Epithelial cell of alveolus of lung (primary cell): Measurements from ENCODE around the gene CNTROB. TPM values are rescaled to one million over a fixed set of nuclear protein-coding genes. Genes with fewer than 3 reads are reported as not detected.

Source experiments
- total RNA-seq: library from RNA; depleted of rRNA; stranded (reverse); fragments of >200 nt; gene quantifications from 2 replicates; pipeline ENCODE4 v1.2.1, GENCODE V29; 2015

CNTROB gene
- total RNA-seq = 14.1 and 15.3 TPM in 2 replicates

GRCh38 chr17:7931709-7932482 lies at the start of gene CNTROB, which contains the start of gene TRAPPC1:
CNTROB (plus strand) TSS chr17:7932206; CDS start chr17:7933080, 874 bp downstream.
TRAPPC1 (minus strand) TSS chr17:7931946; CDS start chr17:7931829, 117 bp downstream.

GRCh38 chr17:7888184-7888920 lies 43.7 kb upstream of the CNTROB start, which contains the start of gene CHD3:
CHD3 (plus strand) TSS chr17:7888789; CDS start chr17:7889001, 212 bp downstream.

GRCh38 chr17:7915611-7916384 lies 16.2 kb upstream of the CNTROB start, which contains the start of gene RNF227:
RNF227 (minus strand) TSS chr17:7916289; CDS start chr17:7916195, 94 bp downstream.

GRCh38 chr17:7929158-7930023 lies 2.6 kb upstream of the CNTROB start, which contains the start of gene KCNAB3:
KCNAB3 (minus strand) TSS chr17:7929856; CDS start chr17:7929435, 421 bp downstream.

Other genes starting within 250 kb of the CNTROB start
- 55.3 and 73.2 TPM in 2 replicates for gene TP53, start 244.7 kb upstream of the CNTROB start, total RNA-seq
- 6.7 and 14.0 TPM in 2 replicates for gene WRAP53, start 243.7 kb upstream of the CNTROB start, total RNA-seq
- 1.6 and 8.7 TPM in 2 replicates for gene EFNB3, start 227.0 kb upstream of the CNTROB start, total RNA-seq
- under 0.01 and 0.16 TPM in 2 replicates for gene DNAH2, start 214.5 kb upstream of the CNTROB start, total RNA-seq
- gene KDM6B, start 98.0 kb upstream of the CNTROB start, total RNA-seq = 3.6 and 12.4 TPM in 2 replicates
- 1.9 and 3.3 TPM in 2 replicates for gene TMEM88, start 77.1 kb upstream of the CNTROB start, total RNA-seq
- gene NAA38, start 74.6 kb upstream of the CNTROB start, total RNA-seq = 41.8 and 83.4 TPM in 2 replicates
- gene CYB5D1, start 74.2 kb upstream of the CNTROB start, total RNA-seq = 2.8 and 6.5 TPM in 2 replicates
- gene CHD3, start 43.4 kb upstream of the CNTROB start, total RNA-seq = 63.2 and 81.6 TPM in 2 replicates
- gene RNF227, start 15.9 kb upstream of the CNTROB start, total RNA-seq = 2.4 and 4.5 TPM in 2 replicates
- gene KCNAB3, start 2.4 kb upstream of the CNTROB start, total RNA-seq = 0.78 and 2.2 TPM in 2 replicates
- gene TRAPPC1, start 260 bp upstream of the CNTROB start, total RNA-seq = 51.3 and 66.3 TPM in 2 replicates
- under 0.01 TPM in 1 of 2 replicates, not detected in the other for gene GUCY2D, start 70.4 kb downstream of the CNTROB start, total RNA-seq
- 0.80 and 0.91 TPM in 2 replicates for gene ALOX15B, start 106.9 kb downstream of the CNTROB start, total RNA-seq
- not detected in 2 replicates for gene ALOX12B, start 155.5 kb downstream of the CNTROB start, total RNA-seq
- not detected in 2 replicates for gene ALOXE3, start 186.3 kb downstream of the CNTROB start, total RNA-seq
- 0.78 and 1.4 TPM in 2 replicates for gene HES7, start 191.9 kb downstream of the CNTROB start, total RNA-seq
- 30.0 and 78.6 TPM in 2 replicates for gene PER1, start 220.2 kb downstream of the CNTROB start, total RNA-seq
- gene VAMP2, start 230.7 kb downstream of the CNTROB start, total RNA-seq = 4.0 and 22.9 TPM in 2 replicates
- 42.5 and 58.7 TPM in 2 replicates for gene TMEM107, start 244.2 kb downstream of the CNTROB start, total RNA-seq